Esophagus muscularis mucosa (tissue), 4 donors: ENCODE data around the gene CLEC16A. TPM values are rescaled to one million over a fixed set of nuclear protein-coding genes. Genes with fewer than 3 reads are reported as not detected.

Experiments used
- DNase-seq: peaks from one replicate; pipeline ENCODE4 v3.0.0-alpha.2; 2017; ENCODE audit errors: extremely low spot score
- H3K27ac ChIP-seq, 4 donors: fragments of 200-600 bp; sonication (generic); replicated peaks in 1 of 4; 1 replicate in 3 of 4; 2 replicates in 1 of 4; pipeline ENCODE4 v1.5.1; 2016 to 2019; ENCODE audit warnings: mild to moderate bottlenecking in 1 of 4
- H3K27me3 ChIP-seq, 4 donors: fragments of 200-600 bp; sonication (generic); one replicate each; pipeline versions ENCODE4 v1.5.1 to v1.6.0; 2016 to 2019
- H3K36me3 ChIP-seq, 4 donors: fragments of 200-600 bp; sonication (generic); one replicate each; pipeline ENCODE4 v1.5.1; 2016 to 2019
- H3K4me1 ChIP-seq, 4 donors: fragments of 200-600 bp; sonication (generic); one replicate each; pipeline ENCODE4 v1.5.1; 2016 to 2019
- H3K4me3 ChIP-seq, 4 donors: fragments of 200-600 bp; sonication (generic); 1 replicate in 2 of 4; 2 replicates in 2 of 4; pipeline ENCODE4 v1.5.1; 2016 to 2019; ENCODE audit warnings: mild to moderate bottlenecking in 4 of 4, moderate library complexity in 1 of 4
- H3K9me3 ChIP-seq, 4 donors: fragments of 200-600 bp; sonication (generic); 1 replicate in 3 of 4; 2 replicates in 1 of 4; pipeline ENCODE4 v1.5.1; 2016 to 2019
- CTCF ChIP-seq, 3 experiments: fragments of 200-600 bp in 2 of 3; fragments of 450-650 bp in 1 of 3; sonication (generic) in 2 of 3; IDR thresholded peaks; one replicate each; pipeline ENCODE4 v1.5.1; 2017 to 2019; ENCODE audit warnings: antibody characterized with exemption in 3 of 3, mild to moderate bottlenecking in 2 of 3, moderate library complexity in 1 of 3
- EP300 ChIP-seq: sonication (generic); formaldehyde crosslinking; IDR thresholded peaks from one replicate; pipeline ENCODE4 v1.6.1; 2017; ENCODE audit warnings: antibody characterized with exemption
- POLR2A ChIP-seq: fragments of 450-650 bp; IDR thresholded peaks from one replicate; pipeline ENCODE4 v1.6.1; 2017; ENCODE audit warnings: antibody characterized with exemption, moderate library complexity, mild to moderate bottlenecking, low read depth
- POLR2AphosphoS5 ChIP-seq, 2 donors: sonication (generic); formaldehyde crosslinking; IDR thresholded peaks; one replicate each; pipeline ENCODE4 v1.6.1; 2017; ENCODE audit warnings: antibody characterized with exemption in 2 of 2
- WGBS: methylation state at CpG from one replicate; pipeline ENCODE4 v1.1.5; 2018; 5-methylcytosine and 5-hydroxymethylcytosine counted together
- intact Hi-C: fragments of 100-400 bp; cut with DNase I; formaldehyde crosslinking; loops from one replicate; pipeline ENCODE4 v1.15.1; 2023
- total RNA-seq, 4 donors: library from RNA; depleted of rRNA; stranded (reverse); fragments of >200 nt; gene quantifications; one replicate each; pipeline versions ENCODE4 v1.1.0 to v1.2.1, GENCODE V29; 2016

Gene CLEC16A
- total RNA-seq, 4 donors from 2014 or later: 22.3 to 34.7 (median 29.2) TPM

- no peak for TF ChIP-seq POLR2A
- no peak for TF ChIP-seq POLR2AphosphoS5 (IDR thresholded peaks at IDR 0.05)
- no peak for TF ChIP-seq CTCF (IDR thresholded peaks at IDR 0.05)
- no peak for TF ChIP-seq EP300
- intact Hi-C loops: no loop called here
- 87% methylated on average over 3 of the region's 6 CpGs for WGBS
- no peak for DNase-seq
- H3K27ac ChIP-seq: peak overlapping the region in 2 of 4 donors; percentile 50 to 65
- no peak overlapping the region for H3K4me3 ChIP-seq
- no peaks in the 10 kb centered on the region for H3K9me3 ChIP-seq
- H3K27me3 ChIP-seq: no peaks in the 10 kb centered on the region
- peaks cover 0 to 24% (median 3%) of the 10 kb centered on the region in 4 donors for H3K36me3 ChIP-seq
- peaks cover 0 to 61% (median 48%) of the 10 kb centered on the region in 4 donors for H3K4me1 ChIP-seq
Observed at GRCh38 chr16:11087691-11088073, 143.3 kb downstream of the CLEC16A start.

GRCh38 chr16:11088074-11088730, 143.8 kb downstream of the CLEC16A start:
- 70% methylated on average over 6 of the region's 11 CpGs for WGBS
- intact Hi-C loops: no loop called here

GRCh38 chr16:11088831-11089230, 144.5 kb downstream of the CLEC16A start:
- Histone ChIP-seq H3K9me3 (no peaks in the 10 kb centered on the region), H3K4me3 (no peak overlapping the region), H3K4me1 (peaks cover 0 to 65% (median 52%) of the 10 kb centered on the region in 4 donors), H3K27me3 (no peaks in the 10 kb centered on the region), H3K36me3 (peaks cover 0 to 24% (median 3%) of the 10 kb centered on the region in 4 donors), H3K27ac (peak overlapping the region in 2 of 4 donors; percentile 50 to 65)
- intact Hi-C loops: no loop called here
- TF ChIP-seq POLR2AphosphoS5 (IDR thresholded peaks at IDR 0.05): no peak
- no peak for TF ChIP-seq POLR2A
- DNase-seq: no peak
- whole genome bisulfite sequencing: 74% methylated on average over 6 of the region's 6 CpGs

More at GRCh38 chr16:11088074-11088730, 143.8 kb downstream of the CLEC16A start:
- peaks cover 0 to 24% (median 3%) of the 10 kb centered on the region in 4 donors for H3K36me3 ChIP-seq
- no peaks in the 10 kb centered on the region for H3K27me3 ChIP-seq
- no peak for DNase-seq
- H3K4me1 ChIP-seq: peaks cover 0 to 61% (median 48%) of the 10 kb centered on the region in 4 donors
- no peak overlapping the region for H3K4me3 ChIP-seq
- peak overlapping the region in 2 of 4 donors; percentile 50 to 65 for H3K27ac ChIP-seq
- TF ChIP-seq POLR2AphosphoS5 (IDR thresholded peaks at IDR 0.05): peak; percentile 7 to 13
- no peak for TF ChIP-seq EP300
- H3K9me3 ChIP-seq: no peaks in the 10 kb centered on the region

- TF ChIP-seq POLR2AphosphoS5 (IDR thresholded peaks at IDR 0.05) (peak; percentile 36 to 53), EP300 (no peak), POLR2A (no peak), CTCF (IDR thresholded peaks at IDR 0.05) (no peak)
- Histone ChIP-seq H3K27me3 (no peaks in the 10 kb centered on the region), H3K4me1 (peaks cover 0 to 65% (median 53%) of the 10 kb centered on the region in 4 donors), H3K36me3 (peaks cover 0 to 24% (median 3%) of the 10 kb centered on the region in 4 donors), H3K27ac (peak overlapping the region; percentile 36 to 68 (median 54)), H3K9me3 (no peaks in the 10 kb centered on the region), H3K4me3 (no peak overlapping the region)
- intact Hi-C loops: loop anchor here (5.0 to 10.0 kb wide), 2 partner anchors 43 to 105 kb away; no protein-coding TSS in a partner anchor
- no peak for DNase-seq
- 61% methylated on average over 9 of the region's 12 CpGs for WGBS
Observed at GRCh38 chr16:11089504-11090124, 145.2 kb downstream of the CLEC16A start.

GRCh38 chr16:11090232-11090631, 145.9 kb downstream of the CLEC16A start:
- no peaks in the 10 kb centered on the region for H3K27me3 ChIP-seq
- peak overlapping the region; percentile 36 to 68 (median 54) for H3K27ac ChIP-seq
- peaks cover 0 to 24% (median 3%) of the 10 kb centered on the region in 4 donors for H3K36me3 ChIP-seq
- peaks cover 0 to 65% (median 53%) of the 10 kb centered on the region in 4 donors for H3K4me1 ChIP-seq
- H3K4me3 ChIP-seq: no peak overlapping the region
- H3K9me3 ChIP-seq: no peaks in the 10 kb centered on the region
- WGBS: 62% methylated on average over 6 of the region's 6 CpGs
- intact Hi-C loops: loop anchor here (5.0 to 10.0 kb wide), 2 partner anchors 42 to 105 kb away; no protein-coding TSS in a partner anchor
- DNase-seq: no peak
- TF ChIP-seq POLR2AphosphoS5 (IDR thresholded peaks at IDR 0.05) (no peak), CTCF (IDR thresholded peaks at IDR 0.05) (no peak), EP300 (no peak), POLR2A (no peak)
